Stomach (tissue), 9 donors: Measurements from ENCODE around the gene MOB3C. TPM values are rescaled to one million over a fixed set of nuclear protein-coding genes. Genes with fewer than 3 reads are reported as not detected.

Source experiments
- DNase-seq, 2 donors: peaks; one replicate each; pipeline versions ENCODE4 v3.0.0 to v3.0.0-alpha.2; 2013 to 2019
- H3K27ac ChIP-seq, 5 donors: fragments of 200-600 bp in 4 of 5; sonication (generic) in 4 of 5; one replicate each; pipeline ENCODE4 v1.5.1; 2013 to 2019; ENCODE audit warnings: mild to moderate bottlenecking in 1 of 5, moderate library complexity in 1 of 5
- H3K27me3 ChIP-seq, 3 donors: fragments of 200-600 bp; sonication (generic); one replicate each; pipeline ENCODE4 v1.5.1; 2017 to 2019; ENCODE audit warnings: mixed run types in 1 of 3
- H3K36me3 ChIP-seq, 4 donors: fragments of 200-600 bp; sonication (generic); 1 replicate in 3 of 4; 2 replicates in 1 of 4; pipeline ENCODE4 v1.5.1; 2016 to 2019
- H3K4me1 ChIP-seq, 4 donors: fragments of 200-600 bp; sonication (generic); one replicate each; pipeline ENCODE4 v1.5.1; 2016 to 2019
- H3K4me3 ChIP-seq, 4 donors: fragments of 200-600 bp; sonication (generic) in 3 of 4; one replicate each; pipeline ENCODE4 v1.5.1; 2016 to 2019; ENCODE audit warnings: mild to moderate bottlenecking in 1 of 4
- H3K9me3 ChIP-seq, 4 donors: fragments of 200-600 bp; sonication (generic); one replicate each; pipeline ENCODE4 v1.5.1; 2016 to 2019
- CTCF ChIP-seq, 7 experiments: fragments of 450-650 bp in 4 of 7; fragments of 200-600 bp in 3 of 7; sonication (generic) in 3 of 7; IDR thresholded peaks; one replicate each; pipeline ENCODE4 v1.5.1; 2016 to 2019; ENCODE audit warnings: antibody characterized with exemption in 7 of 7, control low read depth in 2 of 7, mild to moderate bottlenecking in 1 of 7
- EP300 ChIP-seq: sonication (generic); formaldehyde crosslinking; IDR thresholded peaks from one replicate; pipeline ENCODE4 v1.6.1; 2017; ENCODE audit warnings: antibody characterized with exemption
- POLR2A ChIP-seq, 4 donors: fragments of 450-650 bp; IDR thresholded peaks; one replicate each; pipeline ENCODE4 v1.6.1; 2016; ENCODE audit warnings: antibody characterized with exemption in 4 of 4, control low read depth in 2 of 4, mild to moderate bottlenecking in 1 of 4, moderate library complexity in 1 of 4
- POLR2AphosphoS5 ChIP-seq, 3 donors: sonication (generic); formaldehyde crosslinking; IDR thresholded peaks; one replicate each; pipeline ENCODE4 v1.6.1; 2016; ENCODE audit warnings: antibody characterized with exemption in 3 of 3
- WGBS, 5 donors: extraction: QIAGEN DNeasy Blood & Tissue Kit in 3 of 5; methylation state at CpG; one replicate each; pipeline versions ENCODE4 v1.1.5 to v1.1.7; 2013 to 2018; 5-methylcytosine and 5-hydroxymethylcytosine counted together
- intact Hi-C: fragments of 100-400 bp; cut with DNase I; formaldehyde crosslinking; loops from one replicate; pipeline ENCODE4 v1.15.1; 2023; ENCODE audit warnings: low total_unique reads
- polyA plus RNA-seq, 3 donors: library from polyadenylated mRNA; stranded (reverse); fragments of 200-250 nt; gene quantifications; one replicate each; pipeline ENCODE4 v1.2.3, GENCODE V29; 2013
- total RNA-seq, 5 donors: library from RNA; depleted of rRNA; stranded (reverse); fragments of >200 nt; gene quantifications; one replicate each; pipeline versions ENCODE4 v1.1.0 to v1.2.3, GENCODE V29; 2014 to 2016
- donor health status: healthy with polysubstance abuse.
- donor health status: Bipolar disorder and iron deficiency.
- donor health status: healthy.

Gene MOB3C
- total and polyA plus RNA-seq, 8 donors: 8.4 to 27.2 (median 11.8) TPM

DNA sequence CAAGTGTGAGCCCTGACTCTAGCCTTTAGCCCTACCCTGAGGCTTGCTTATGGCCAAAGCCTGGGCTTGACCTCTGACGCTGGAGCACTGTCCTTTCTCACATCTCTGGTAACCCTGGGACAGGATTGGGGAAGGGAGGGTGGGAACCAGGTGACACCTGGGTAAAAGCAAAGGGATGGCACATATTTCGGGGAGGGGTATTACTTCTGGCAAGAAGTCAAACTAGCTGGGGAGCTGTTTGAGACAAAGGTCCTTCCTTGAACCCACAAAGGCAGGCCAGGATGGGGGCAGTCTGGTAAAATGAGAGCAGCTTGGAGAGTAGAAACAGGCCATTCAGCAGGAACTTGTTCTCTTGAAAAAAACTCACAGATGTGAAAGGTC, 2.0 kb downstream of the MOB3C start:
- no peaks in the 10 kb centered on the region for H3K9me3 ChIP-seq
- intact Hi-C loops: no loop called here
- TF ChIP-seq CTCF (IDR thresholded peaks at IDR 0.05) (no peak), POLR2AphosphoS5 (IDR thresholded peaks at IDR 0.05) (no peak), EP300 (no peak), POLR2A (IDR thresholded peaks at IDR 0.05) (no peak)
- peaks cover 17 to 33% (median 28%) of the 10 kb centered on the region in 4 donors for H3K36me3 ChIP-seq
- H3K4me3 ChIP-seq: peak overlapping the region in 1 of 4 donors; percentile 78
- DNase-seq: no peak
- peaks cover 42 to 65% (median 58%) of the 10 kb centered on the region in 4 donors for H3K4me1 ChIP-seq
- peak overlapping the region in 4 of 5 donors; percentile 47 to 97 (median 94) for H3K27ac ChIP-seq
- no peaks in the 10 kb centered on the region for H3K27me3 ChIP-seq
- WGBS, 5 donors: 74 to 82% (median 78%) methylated on average over 2 of the region's 2 CpGs

DNA sequence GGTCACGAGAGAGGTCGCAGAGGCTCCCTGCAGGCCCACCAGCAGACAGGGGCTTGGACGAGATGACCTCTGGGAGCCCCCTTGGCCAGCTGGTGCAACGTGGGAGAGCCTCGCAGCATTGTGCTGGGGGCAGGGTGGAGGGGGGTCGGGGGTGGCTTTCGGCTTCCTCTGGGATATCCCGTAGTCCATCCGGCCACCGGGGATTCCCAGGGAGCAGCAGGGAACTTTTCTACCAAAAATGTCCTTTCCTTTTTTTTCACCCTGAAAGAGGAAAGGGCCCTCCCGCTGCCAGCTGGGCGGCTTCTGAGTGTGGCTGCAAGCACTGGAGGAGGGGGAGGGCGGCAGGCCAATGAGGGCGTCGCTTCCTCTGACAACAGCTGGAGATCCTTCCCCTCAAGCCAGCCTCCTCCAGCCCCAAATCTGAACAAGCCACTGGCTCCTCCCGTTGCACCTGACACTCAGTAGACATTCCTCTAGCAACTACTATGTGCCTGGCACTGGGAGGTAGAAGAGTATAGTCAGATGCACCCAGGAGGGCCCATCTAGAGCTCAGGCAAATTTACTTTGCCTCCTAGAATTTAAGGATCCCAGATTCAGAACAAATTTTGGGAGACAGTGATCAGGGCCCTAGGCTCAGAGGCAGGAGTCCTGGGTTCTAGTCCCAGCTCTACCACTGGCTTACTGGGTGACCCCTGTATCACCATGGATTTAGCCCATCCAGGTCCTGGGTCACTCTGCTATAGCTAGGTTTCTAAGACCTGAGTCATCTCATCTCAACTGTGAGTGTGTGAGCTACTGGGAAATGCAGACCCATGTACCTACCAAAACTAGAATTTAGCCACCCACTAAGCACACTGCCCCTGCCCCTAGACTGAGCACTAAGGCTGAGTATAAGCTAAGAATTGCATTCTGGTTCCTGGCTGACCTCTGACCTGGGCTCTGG, 2.7 kb downstream of the MOB3C start:
- WGBS, 5 donors: 20 to 36% (median 26%) methylated on average over 15 to 16 of the region's 16 CpGs
- Histone ChIP-seq H3K9me3 (no peaks in the 10 kb centered on the region), H3K27me3 (no peaks in the 10 kb centered on the region), H3K27ac (peak overlapping the region in 4 of 5 donors; percentile 47 to 97 (median 94)), H3K4me3 (peak overlapping the region; percentile 18 to 78 (median 34)), H3K4me1 (peaks cover 42 to 65% (median 58%) of the 10 kb centered on the region in 4 donors), H3K36me3 (peaks cover 24 to 39% (median 34%) of the 10 kb centered on the region in 4 donors)
- intact Hi-C loops: no loop called here
- DNase-seq: peak; percentile 72 to 94
- TF ChIP-seq POLR2AphosphoS5 (IDR thresholded peaks at IDR 0.05) (peak in 2 of 3 donors; percentile 26 to 64), POLR2A (IDR thresholded peaks at IDR 0.05) (no peak), CTCF (IDR thresholded peaks at IDR 0.05) (no peak), EP300 (no peak)

DNA sequence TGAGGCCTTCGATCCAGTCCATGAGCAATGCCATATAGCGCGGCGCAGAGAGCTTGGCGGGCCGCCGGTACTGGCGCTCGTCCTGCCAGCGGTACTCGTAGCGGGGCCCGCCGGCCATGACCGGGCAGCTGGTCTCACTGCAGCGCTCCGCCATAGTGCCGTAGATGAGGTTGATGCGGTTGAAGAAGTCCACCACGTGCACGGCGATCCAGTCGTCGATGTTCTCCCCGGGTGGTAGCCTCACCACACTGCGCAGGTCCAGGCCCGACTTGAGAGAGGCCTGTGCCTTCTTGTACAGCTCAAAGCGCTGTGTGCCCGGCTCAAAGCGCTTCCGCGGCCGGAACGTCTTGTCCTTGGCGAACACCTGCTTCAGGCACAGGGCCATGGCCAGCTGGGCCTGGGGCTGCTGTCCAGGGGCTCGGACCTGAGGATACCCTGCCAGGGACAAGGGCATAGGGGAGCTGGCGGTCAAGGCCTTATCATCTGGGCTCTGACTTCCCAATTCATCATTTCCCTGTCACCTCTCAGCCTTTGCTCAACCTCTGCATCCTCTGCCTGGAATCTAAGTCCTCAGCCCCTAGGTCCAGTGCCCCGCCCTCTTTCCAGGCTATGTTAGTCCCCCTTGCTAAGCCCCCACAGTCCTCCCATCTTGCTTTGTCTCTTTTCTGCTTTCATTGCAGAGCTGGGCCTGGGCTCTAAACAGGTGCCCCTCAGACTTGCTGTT, 3.5 kb downstream of the MOB3C start:
- DNase-seq: no peak
- 89 to 92% (median 90%) methylated on average over 29 to 38 of the region's 38 CpGs for WGBS, 5 donors
- no peaks in the 10 kb centered on the region for H3K9me3 ChIP-seq
- peaks cover 42 to 65% (median 58%) of the 10 kb centered on the region in 4 donors for H3K4me1 ChIP-seq
- no peaks in the 10 kb centered on the region for H3K27me3 ChIP-seq
- H3K36me3 ChIP-seq: peaks cover 31 to 48% (median 42%) of the 10 kb centered on the region in 4 donors
- peak overlapping the region in 3 of 5 donors; percentile 92 to 97 (median 96) for H3K27ac ChIP-seq
- H3K4me3 ChIP-seq: peak overlapping the region; percentile 18 to 38 (median 34)
- intact Hi-C loops: no loop called here
- TF ChIP-seq POLR2A (IDR thresholded peaks at IDR 0.05): no peak
- no peak for TF ChIP-seq EP300
- TF ChIP-seq POLR2AphosphoS5 (IDR thresholded peaks at IDR 0.05): no peak
- TF ChIP-seq CTCF (IDR thresholded peaks at IDR 0.05): no peak

DNA sequence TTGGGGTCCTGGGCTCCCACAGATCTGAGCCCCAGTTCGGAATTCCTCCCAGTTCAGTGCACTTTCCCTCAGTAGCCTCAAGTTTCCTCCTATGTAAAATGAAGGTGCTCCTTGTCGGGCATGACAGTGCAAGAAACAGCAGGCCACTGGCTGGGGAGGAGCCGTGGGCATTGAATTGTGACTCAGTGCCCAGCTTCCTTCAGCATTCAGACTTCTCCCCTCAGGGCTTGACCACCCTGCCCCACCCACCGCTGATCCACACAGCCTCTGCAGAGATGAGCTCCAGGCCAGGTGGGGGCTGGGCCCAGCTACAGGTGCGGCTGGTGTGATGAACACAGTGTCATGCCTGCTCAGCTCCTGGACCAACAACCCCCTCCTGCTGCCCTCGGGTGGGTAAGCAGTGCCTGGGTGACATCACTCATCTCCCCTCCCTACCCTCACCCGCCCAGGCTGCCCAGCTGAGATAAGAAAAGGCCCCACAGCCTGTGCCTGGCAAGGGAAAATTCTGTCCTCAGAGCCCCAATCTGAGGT, 4.9 kb downstream of the MOB3C start:
- DNase-seq: peak in 1 of 2 donors; percentile 45
- H3K27me3 ChIP-seq: no peaks in the 10 kb centered on the region
- no peaks in the 10 kb centered on the region for H3K9me3 ChIP-seq
- H3K36me3 ChIP-seq: peaks cover 33 to 54% (median 48%) of the 10 kb centered on the region in 4 donors
- H3K27ac ChIP-seq: peak overlapping the region in 3 of 5 donors; percentile 18 to 62 (median 21)
- peak overlapping the region in 1 of 4 donors; percentile 9 for H3K4me3 ChIP-seq
- intact Hi-C loops: no loop called here
- H3K4me1 ChIP-seq: peaks cover 42 to 61% (median 50%) of the 10 kb centered on the region in 4 donors
- no peak for TF ChIP-seq EP300
- TF ChIP-seq POLR2AphosphoS5 (IDR thresholded peaks at IDR 0.05): no peak
- no peak for TF ChIP-seq CTCF (IDR thresholded peaks at IDR 0.05)
- TF ChIP-seq POLR2A (IDR thresholded peaks at IDR 0.05): no peak
- 61 to 77% (median 61%) methylated on average over 5 to 7 of the region's 7 CpGs for WGBS, 5 donors
